Measurements from ENCODE around the gene CFL2.

Gene CFL2

GRCh38 chr14:34732802-34733201 lies 18.4 kb upstream of the CFL2 start:
- H3K9me3 ChIP-seq (replicated peaks; ENCODE audit: low read length), result no peaks in the 10 kb centered on the region
- no peaks in the 10 kb centered on the region for H3K27me3 ChIP-seq (ENCODE audit: control insufficient read depth, insufficient read depth, low read length)
- no peak overlapping the region for H3K4me2 ChIP-seq (ENCODE audit: low read length)
- H3K9ac ChIP-seq (ENCODE audit: low read depth, low read length), result no peak overlapping the region
- no peak overlapping the region for H3K4me3 ChIP-seq (ENCODE audit: low read length)
- H3K36me3 ChIP-seq (ENCODE audit: insufficient read depth, low read length), result no peaks in the 10 kb centered on the region
- peaks cover 7% of the 10 kb centered on the region for H3K4me1 ChIP-seq (ENCODE audit: control insufficient read depth, insufficient read depth, low read length)

GRCh38 chr14:34723867-34724266 lies 9.5 kb upstream of the CFL2 start:
- H3K27me3 ChIP-seq (ENCODE audit: control insufficient read depth, insufficient read depth, low read length), result no peaks in the 10 kb centered on the region
- H3K36me3 ChIP-seq (ENCODE audit: insufficient read depth, low read length), result no peaks in the 10 kb centered on the region
- peaks cover 7% of the 10 kb centered on the region for H3K4me1 ChIP-seq (ENCODE audit: control insufficient read depth, insufficient read depth, low read length)
- H3K4me2 ChIP-seq (ENCODE audit: low read length), result no peak overlapping the region
- H3K4me3 ChIP-seq (ENCODE audit: low read length), result no peak overlapping the region
- H3K9ac ChIP-seq (ENCODE audit: low read depth, low read length), result no peak overlapping the region
- H3K9me3 ChIP-seq (replicated peaks; ENCODE audit: low read length), result no peaks in the 10 kb centered on the region

- H3K9ac ChIP-seq (ENCODE audit: low read depth, low read length), result peak overlapping the region; percentile 6
- no peaks in the 10 kb centered on the region for H3K9me3 ChIP-seq (replicated peaks; ENCODE audit: low read length)
- no peaks in the 10 kb centered on the region for H3K36me3 ChIP-seq (ENCODE audit: insufficient read depth, low read length)
- H3K4me3 ChIP-seq (ENCODE audit: low read length), result no peak overlapping the region
- peaks cover 11% of the 10 kb centered on the region for H3K4me1 ChIP-seq (ENCODE audit: control insufficient read depth, insufficient read depth, low read length)
- H3K27me3 ChIP-seq (ENCODE audit: control insufficient read depth, insufficient read depth, low read length), result no peaks in the 10 kb centered on the region
- peak overlapping the region; percentile 53 for H3K4me2 ChIP-seq (ENCODE audit: low read length)
Measured at GRCh38 chr14:34722723-34723545, 8.5 kb upstream of the CFL2 start.

- Histone ChIP-seq H3K4me2 (ENCODE audit: low read length) (no peak overlapping the region), H3K9me3 (replicated peaks; ENCODE audit: low read length) (no peaks in the 10 kb centered on the region), H3K27me3 (ENCODE audit: control insufficient read depth, insufficient read depth, low read length) (no peaks in the 10 kb centered on the region), H3K36me3 (ENCODE audit: insufficient read depth, low read length) (no peaks in the 10 kb centered on the region), H3K4me1 (ENCODE audit: control insufficient read depth, insufficient read depth, low read length) (peaks cover 11% of the 10 kb centered on the region), H3K9ac (ENCODE audit: low read depth, low read length) (no peak overlapping the region), H3K4me3 (ENCODE audit: low read length) (no peak overlapping the region)
Measured at GRCh38 chr14:34721129-34721528, 6.7 kb upstream of the CFL2 start.

- peaks cover 21% of the 10 kb centered on the region for H3K4me1 ChIP-seq (ENCODE audit: control insufficient read depth, insufficient read depth, low read length)
- no peaks in the 10 kb centered on the region for H3K36me3 ChIP-seq (ENCODE audit: insufficient read depth, low read length)
- H3K9ac ChIP-seq (ENCODE audit: low read depth, low read length), result no peak overlapping the region
- H3K4me2 ChIP-seq (ENCODE audit: low read length), result no peak overlapping the region
- no peak overlapping the region for H3K4me3 ChIP-seq (ENCODE audit: low read length)
- no peaks in the 10 kb centered on the region for H3K27me3 ChIP-seq (ENCODE audit: control insufficient read depth, insufficient read depth, low read length)
- H3K9me3 ChIP-seq (replicated peaks; ENCODE audit: low read length), result no peaks in the 10 kb centered on the region
Measured at GRCh38 chr14:34718750-34719304, 4.4 kb upstream of the CFL2 start.

GRCh38 chr14:34715127-34715863 lies 902 bp upstream of the CFL2 start:
- Histone ChIP-seq H3K9me3 (replicated peaks; ENCODE audit: low read length) (no peaks in the 10 kb centered on the region), H3K4me2 (ENCODE audit: low read length) (peak overlapping the region; percentile 91), H3K4me1 (ENCODE audit: control insufficient read depth, insufficient read depth, low read length) (peaks cover 39% of the 10 kb centered on the region), H3K27me3 (ENCODE audit: control insufficient read depth, insufficient read depth, low read length) (no peaks in the 10 kb centered on the region), H3K36me3 (ENCODE audit: insufficient read depth, low read length) (peaks cover 9% of the 10 kb centered on the region), H3K4me3 (ENCODE audit: low read length) (peak overlapping the region; percentile 90), H3K9ac (ENCODE audit: low read depth, low read length) (peak overlapping the region; percentile 97)

- H3K4me2 ChIP-seq (ENCODE audit: low read length), result peak overlapping the region; percentile 91
- peaks cover 9% of the 10 kb centered on the region for H3K36me3 ChIP-seq (ENCODE audit: insufficient read depth, low read length)
- H3K9ac ChIP-seq (ENCODE audit: low read depth, low read length), result peak overlapping the region; percentile 97
- no peaks in the 10 kb centered on the region for H3K27me3 ChIP-seq (ENCODE audit: control insufficient read depth, insufficient read depth, low read length)
- H3K4me1 ChIP-seq (ENCODE audit: control insufficient read depth, insufficient read depth, low read length), result peaks cover 51% of the 10 kb centered on the region
- H3K9me3 ChIP-seq (replicated peaks; ENCODE audit: low read length), result no peaks in the 10 kb centered on the region
- peak overlapping the region; percentile 90 for H3K4me3 ChIP-seq (ENCODE audit: low read length)
Measured at GRCh38 chr14:34713681-34714319, 593 bp downstream of the CFL2 start.

GRCh38 chr14:34713122-34713680 lies 1.2 kb downstream of the CFL2 start:
- Histone ChIP-seq H3K9me3 (replicated peaks; ENCODE audit: low read length) (no peaks in the 10 kb centered on the region), H3K9ac (ENCODE audit: low read depth, low read length) (peak overlapping the region; percentile 97), H3K4me1 (ENCODE audit: control insufficient read depth, insufficient read depth, low read length) (peaks cover 49% of the 10 kb centered on the region), H3K4me2 (ENCODE audit: low read length) (peak overlapping the region; percentile 91), H3K4me3 (ENCODE audit: low read length) (peak overlapping the region; percentile 90), H3K27me3 (ENCODE audit: control insufficient read depth, insufficient read depth, low read length) (no peaks in the 10 kb centered on the region), H3K36me3 (ENCODE audit: insufficient read depth, low read length) (peaks cover 9% of the 10 kb centered on the region)

- Histone ChIP-seq H3K36me3 (ENCODE audit: insufficient read depth, low read length) (peaks cover 9% of the 10 kb centered on the region), H3K9me3 (replicated peaks; ENCODE audit: low read length) (no peaks in the 10 kb centered on the region), H3K27me3 (ENCODE audit: control insufficient read depth, insufficient read depth, low read length) (no peaks in the 10 kb centered on the region), H3K4me2 (ENCODE audit: low read length) (peak overlapping the region; percentile 91), H3K9ac (ENCODE audit: low read depth, low read length) (peak overlapping the region; percentile 97), H3K4me1 (ENCODE audit: control insufficient read depth, insufficient read depth, low read length) (peaks cover 46% of the 10 kb centered on the region), H3K4me3 (ENCODE audit: low read length) (peak overlapping the region; percentile 90)
Measured at GRCh38 chr14:34711796-34712712, 2.3 kb downstream of the CFL2 start.

GRCh38 chr14:34711169-34711568 lies 3.2 kb downstream of the CFL2 start:
- Histone ChIP-seq H3K27me3 (ENCODE audit: control insufficient read depth, insufficient read depth, low read length) (no peaks in the 10 kb centered on the region), H3K9ac (ENCODE audit: low read depth, low read length) (peak overlapping the region; percentile 97), H3K9me3 (replicated peaks; ENCODE audit: low read length) (no peaks in the 10 kb centered on the region)

More at GRCh38 chr14:34711169-34711568, 3.2 kb downstream of the CFL2 start:
- H3K4me3 ChIP-seq (ENCODE audit: low read length), result peak overlapping the region; percentile 90
- H3K4me2 ChIP-seq (ENCODE audit: low read length), result peak overlapping the region; percentile 91
- peaks cover 9% of the 10 kb centered on the region for H3K36me3 ChIP-seq (ENCODE audit: insufficient read depth, low read length)
- peaks cover 46% of the 10 kb centered on the region for H3K4me1 ChIP-seq (ENCODE audit: control insufficient read depth, insufficient read depth, low read length)

Data from skeletal muscle satellite cell (primary cell).